K562 treated with DMSO at 1 percent for 24 hours (cell line): ENCODE data around the gene PHPT1. TPM values are rescaled to one million over a fixed set of nuclear protein-coding genes. Genes with fewer than 3 reads are reported as not detected.

Source experiments
- total RNA-seq: library from RNA; unstranded; fragments of 300-600 nt; gene quantifications from 2 replicates; pipeline ENCODE4 v1.2.3, GENCODE V29; 2022; ENCODE audit warnings: low read depth; ENCODE audit not compliant: insufficient read depth

Gene PHPT1
- 163 and 193 TPM in 2 replicates for total RNA-seq

DNA sequence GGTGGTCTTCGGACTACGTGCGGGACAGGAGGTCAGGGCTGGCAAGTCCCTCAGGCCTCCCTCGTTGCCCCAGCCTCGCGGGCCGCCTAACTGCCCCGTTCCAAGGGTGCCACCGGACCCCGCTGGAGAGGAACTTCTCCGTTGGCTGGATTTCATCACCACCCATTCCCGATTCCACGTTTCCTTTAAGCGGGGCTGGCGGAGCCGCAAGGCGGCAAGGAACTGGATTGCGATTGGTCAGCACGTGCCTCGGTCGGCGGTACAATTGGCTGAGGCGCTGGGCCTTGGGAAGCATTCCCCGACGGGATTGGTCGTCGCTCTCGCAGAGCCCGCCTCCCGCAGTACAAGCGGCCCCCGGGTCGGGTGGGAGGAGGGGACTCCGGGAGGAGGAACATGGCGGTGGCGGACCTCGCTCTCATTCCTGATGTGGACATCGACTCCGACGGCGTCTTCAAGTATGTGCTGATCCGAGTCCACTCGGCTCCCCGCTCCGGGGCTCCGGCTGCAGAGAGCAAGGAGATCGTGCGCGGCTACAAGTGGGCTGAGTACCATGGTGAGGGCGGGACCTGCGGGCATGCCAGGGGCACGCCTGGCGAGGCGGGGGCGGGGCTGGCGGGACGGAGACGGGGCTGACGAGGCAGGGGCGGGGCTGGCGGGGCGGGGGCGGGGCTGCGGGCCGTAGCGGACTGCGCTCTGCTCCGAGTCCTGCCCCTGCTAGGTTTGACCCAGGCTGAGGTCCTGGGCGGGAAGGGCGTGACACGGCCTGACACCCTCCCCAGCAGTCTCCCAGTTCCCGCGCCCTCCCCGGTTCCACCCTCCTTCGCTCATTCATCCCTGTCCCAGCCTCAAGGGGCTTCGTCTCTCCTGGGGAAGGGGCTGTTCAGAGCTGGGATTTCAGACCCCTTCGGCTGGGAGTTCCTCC lies at the start of gene PHPT1:
PHPT1 (plus strand) TSS at position 372 of the 922 bp plus-strand sequence; CDS start at position 394, 22 bp downstream.

DNA sequence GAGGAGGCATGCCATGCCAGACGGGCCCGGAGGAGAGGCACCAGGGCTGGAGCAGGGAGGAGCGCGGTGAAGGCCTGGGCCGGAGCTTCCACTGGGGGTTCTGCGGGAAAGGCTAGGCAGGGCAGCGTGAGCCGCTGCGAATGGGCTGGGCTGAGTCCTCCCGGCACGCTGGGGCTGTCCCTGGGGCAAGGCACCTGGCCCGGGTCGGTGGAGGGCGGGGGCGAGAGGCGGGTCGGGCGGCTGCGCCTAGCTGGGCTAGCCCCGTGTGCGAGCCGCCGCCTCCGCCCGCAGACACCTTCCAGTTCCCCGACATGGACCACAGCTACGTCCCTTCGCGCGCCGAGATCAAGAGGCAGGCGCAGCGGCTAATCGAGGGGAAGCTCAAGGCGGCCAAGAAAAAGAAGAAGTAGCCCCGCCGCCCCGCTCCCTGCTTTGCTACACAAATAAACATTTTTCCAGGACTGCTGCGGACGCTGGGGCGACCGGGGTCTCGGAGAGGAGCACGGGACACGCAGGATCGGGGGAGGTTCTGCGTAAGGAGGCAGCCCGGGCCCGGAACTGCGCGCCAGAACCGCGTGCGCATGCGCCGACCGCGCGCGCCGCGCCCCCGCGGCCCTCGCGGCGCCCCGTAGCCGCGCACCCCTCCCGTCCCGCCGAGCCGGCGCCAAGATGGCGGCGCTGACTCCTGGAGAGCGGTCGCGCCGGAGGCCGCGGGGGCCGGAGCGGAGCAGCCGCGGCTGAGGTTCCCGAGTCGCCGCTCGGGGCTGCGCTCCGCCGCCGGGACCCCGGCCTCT lies 41.7 kb upstream of the PHPT1 start, which contains the start of gene RABL6:
RABL6 (plus strand) TSS at position 668 of the 794 bp plus-strand sequence. CDS start 249 bp downstream, outside the sequence.

DNA sequence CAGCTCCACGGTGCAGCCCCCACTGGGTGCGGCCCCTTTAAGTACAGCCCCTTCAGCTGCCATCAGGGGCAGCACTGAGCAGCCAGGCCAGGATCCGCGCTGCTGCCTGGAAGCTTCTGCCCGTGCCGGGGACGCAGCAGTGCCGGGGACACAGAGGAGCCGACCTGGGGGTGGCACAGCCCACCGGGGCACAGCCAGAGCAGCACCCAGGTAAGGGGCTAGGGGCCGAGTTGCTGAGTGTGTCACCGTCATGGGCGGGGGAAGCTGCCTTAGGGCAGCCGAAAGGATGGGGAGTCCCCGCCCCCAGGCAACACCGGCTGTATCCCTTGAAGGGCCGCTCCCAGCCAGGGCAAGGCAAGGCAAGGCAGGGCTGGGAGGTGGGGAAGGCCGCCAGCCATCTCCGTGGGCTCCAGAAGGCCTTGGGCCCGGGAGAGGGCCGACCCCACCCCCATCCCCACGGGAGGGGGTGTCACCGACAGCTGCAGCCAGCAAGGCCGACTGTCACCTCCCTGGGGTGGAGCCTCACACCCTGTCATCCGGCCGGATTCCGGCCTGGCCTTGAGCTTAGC lies 6.7 kb upstream of the PHPT1 start, which contains the start of gene AJM1:
AJM1 (plus strand) TSS at position 99 of the 569 bp plus-strand sequence. CDS start 1,937 bp downstream, outside the sequence.

GRCh38 chr9:136851941-136852663 lies 2.9 kb downstream of the PHPT1 start, which contains the start of gene MAMDC4:
TSS of gene MAMDC4 (plus strand) at chr9:136852346. CDS start at chr9:136852417, 71 bp downstream.

DNA sequence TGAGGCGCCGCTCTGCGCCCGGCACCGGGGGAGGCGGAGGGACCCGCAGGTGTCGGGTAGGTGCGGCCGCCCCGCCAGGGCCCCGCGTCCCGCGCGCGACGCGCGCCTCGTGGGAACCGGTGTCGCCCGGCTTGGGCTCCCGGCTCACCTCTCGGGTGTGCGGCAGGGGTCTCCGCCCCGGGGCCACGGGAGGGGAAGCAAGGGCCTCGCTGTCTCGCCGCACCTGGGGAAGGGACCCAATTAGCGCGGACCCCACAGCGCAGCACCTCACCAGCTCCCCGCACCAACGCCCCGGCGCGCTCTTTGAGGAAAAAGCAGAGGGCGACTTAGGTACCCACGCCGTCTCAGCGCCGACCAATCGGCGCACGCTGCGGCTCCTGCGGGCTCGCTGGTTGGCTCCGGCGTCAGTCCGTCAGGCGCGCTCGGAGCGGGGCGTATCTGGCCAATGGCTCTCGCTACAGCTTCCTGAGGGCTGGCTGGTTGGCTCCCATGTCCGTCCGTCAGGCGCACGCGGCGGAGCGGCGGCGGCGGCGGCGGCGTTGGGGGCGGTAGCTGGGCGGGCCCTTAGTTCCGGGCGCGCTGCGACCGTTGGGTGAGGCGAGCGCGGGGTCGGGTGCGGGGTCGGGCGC lies 36.9 kb downstream of the PHPT1 start, which contains the start of gene TRAF2:
TRAF2 (plus strand) TSS at position 567 of the 629 bp plus-strand sequence. CDS start 12,225 bp downstream, outside the sequence.

Other genes with a start within 250 kb of the PHPT1 start
- 127 and 159 TPM in 2 replicates for gene EGFL7, start 186.5 kb upstream of the PHPT1 start, total RNA-seq
- 78.2 and 86.1 TPM in 2 replicates for gene AGPAT2, start 162.0 kb upstream of the PHPT1 start, total RNA-seq
- 17.6 and 20.5 TPM in 2 replicates for gene DIPK1B, start 136.8 kb upstream of the PHPT1 start, total RNA-seq
- 0.50 TPM in 1 of 2 replicates, not detected in the other for gene LCN10, start 106.5 kb upstream of the PHPT1 start, total RNA-seq
- not detected in 2 replicates for gene LCN6, start 100.9 kb upstream of the PHPT1 start, total RNA-seq
- gene LCN8, start 91.2 kb upstream of the PHPT1 start, total RNA-seq, result not detected in 2 replicates
- not detected in 2 replicates for gene LCN15, start 84.9 kb upstream of the PHPT1 start, total RNA-seq
- 80.0 and 85.0 TPM in 2 replicates for gene TMEM141, start 58.1 kb upstream of the PHPT1 start, total RNA-seq
- gene CCDC183, start 53.1 kb upstream of the PHPT1 start, total RNA-seq, result 1.8 and 3.5 TPM in 2 replicates
- gene RABL6, start 41.5 kb upstream of the PHPT1 start, total RNA-seq, result 160 and 181 TPM in 2 replicates
- 12.3 and 15.9 TPM in 2 replicates for gene AJM1, start 6.9 kb upstream of the PHPT1 start, total RNA-seq
- gene MAMDC4, start 2.9 kb downstream of the PHPT1 start, total RNA-seq, result 1.9 and 3.1 TPM in 2 replicates
- 668 and 686 TPM in 2 replicates for gene EDF1, start 16.9 kb downstream of the PHPT1 start, total RNA-seq
- 32.9 and 35.8 TPM in 2 replicates for gene TRAF2, start 37.1 kb downstream of the PHPT1 start, total RNA-seq
- 150 and 189 TPM in 2 replicates for gene FBXW5, start 95.3 kb downstream of the PHPT1 start, total RNA-seq
- gene C8G, start 95.8 kb downstream of the PHPT1 start, total RNA-seq, result 1.1 TPM in 1 of 2 replicates, not detected in the other
- not detected in 2 replicates for gene LCN12, start 102.9 kb downstream of the PHPT1 start, total RNA-seq
- gene PTGDS, start 128.1 kb downstream of the PHPT1 start, total RNA-seq, result 5.6 and 7.3 TPM in 2 replicates
- not detected in 2 replicates for gene LCNL1, start 133.6 kb downstream of the PHPT1 start, total RNA-seq
- 82.2 and 86.6 TPM in 2 replicates for gene PAXX, start 143.0 kb downstream of the PHPT1 start, total RNA-seq
- 0.64 and 1.7 TPM in 2 replicates for gene CLIC3, start 147.2 kb downstream of the PHPT1 start, total RNA-seq
- 11.0 and 24.1 TPM in 2 replicates for gene ABCA2, start 178.8 kb downstream of the PHPT1 start, total RNA-seq
- gene FUT7, start 182.7 kb downstream of the PHPT1 start, total RNA-seq, result not detected in 2 replicates
- gene NPDC1, start 196.8 kb downstream of the PHPT1 start, total RNA-seq, result 0.66 and 1.1 TPM in 2 replicates
- 0.21 TPM in 1 of 2 replicates, not detected in the other for gene ENTPD2, start 204.7 kb downstream of the PHPT1 start, total RNA-seq
- gene SAPCD2, start 221.1 kb downstream of the PHPT1 start, total RNA-seq, result 36.1 and 38.7 TPM in 2 replicates
- gene UAP1L1, start 228.1 kb downstream of the PHPT1 start, total RNA-seq, result 9.0 and 9.6 TPM in 2 replicates
- 52.5 and 56.8 TPM in 2 replicates for gene MAN1B1, start 237.6 kb downstream of the PHPT1 start, total RNA-seq